ENCODE data around the gene IFI27.

- TF ChIP-seq POLR2A (IDR thresholded peaks at IDR 0.05; ENCODE audit: low read length): no peak
- no peak for TF ChIP-seq GATA1 (IDR thresholded peaks at IDR 0.05; ENCODE audit: low read depth, low read length)
Measured at GRCh38 chr14:94111276-94112095, 950 bp downstream of the IFI27 start.

All from erythroblast (primary cell).